ENCODE results near the gene SAP130. TPM values are rescaled to one million over a fixed set of nuclear protein-coding genes. Genes with fewer than 3 reads are reported as not detected.

Gene SAP130
- total and polyA plus RNA-seq, 2 of the 4 experiments (the other 2 are of a cell fraction), result 6.1 to 17.1 TPM

DNA sequence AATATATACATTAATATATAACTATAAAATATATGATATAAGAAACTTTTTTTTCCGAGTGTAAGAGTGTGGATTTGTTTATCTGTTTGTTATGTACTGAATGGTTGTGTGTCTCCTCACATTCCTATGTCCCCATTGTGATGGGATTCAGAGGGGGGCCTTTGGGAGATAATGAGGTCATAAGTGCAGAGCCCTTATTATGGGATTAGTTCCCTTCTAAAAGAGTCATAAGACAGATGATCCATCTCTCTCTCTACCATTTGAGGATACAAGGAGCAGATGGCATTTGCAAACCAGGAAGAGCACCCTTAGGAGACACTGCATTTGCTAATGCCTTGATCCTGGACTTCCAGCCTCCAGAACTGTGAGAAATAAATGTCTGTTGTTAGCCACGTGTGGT, 30.3 kb upstream of the SAP130 start:
- no peak overlapping the region for H3K14ac ChIP-seq (replicated peaks; ENCODE audit: low read depth, low read length)
- H3K79me1 ChIP-seq (ENCODE audit: low read depth in 1 of 2, low read length in 2 of 2), result no peaks in the 10 kb centered on the region
- TF ChIP-seq, protein P1, sequence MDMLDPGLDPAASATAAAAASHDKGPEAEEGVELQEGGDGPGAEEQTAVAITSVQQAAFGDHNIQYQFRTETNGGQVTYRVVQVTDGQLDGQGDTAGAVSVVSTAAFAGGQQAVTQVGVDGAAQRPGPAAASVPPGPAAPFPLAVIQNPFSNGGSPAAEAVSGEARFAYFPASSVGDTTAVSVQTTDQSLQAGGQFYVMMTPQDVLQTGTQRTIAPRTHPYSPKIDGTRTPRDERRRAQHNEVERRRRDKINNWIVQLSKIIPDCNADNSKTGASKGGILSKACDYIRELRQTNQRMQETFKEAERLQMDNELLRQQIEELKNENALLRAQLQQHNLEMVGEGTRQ (IDR thresholded peaks at IDR 0.05; ENCODE audit: low read depth, low read length), result no peak
- TF ChIP-seq SMC3 (IDR thresholded peaks at IDR 0.05; ENCODE audit: low read depth, low read length), result no peak
- TF ChIP-seq, protein P2, sequence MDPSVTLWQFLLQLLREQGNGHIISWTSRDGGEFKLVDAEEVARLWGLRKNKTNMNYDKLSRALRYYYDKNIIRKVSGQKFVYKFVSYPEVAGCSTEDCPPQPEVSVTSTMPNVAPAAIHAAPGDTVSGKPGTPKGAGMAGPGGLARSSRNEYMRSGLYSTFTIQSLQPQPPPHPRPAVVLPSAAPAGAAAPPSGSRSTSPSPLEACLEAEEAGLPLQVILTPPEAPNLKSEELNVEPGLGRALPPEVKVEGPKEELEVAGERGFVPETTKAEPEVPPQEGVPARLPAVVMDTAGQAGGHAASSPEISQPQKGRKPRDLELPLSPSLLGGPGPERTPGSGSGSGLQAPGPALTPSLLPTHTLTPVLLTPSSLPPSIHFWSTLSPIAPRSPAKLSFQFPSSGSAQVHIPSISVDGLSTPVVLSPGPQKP (IDR thresholded peaks at IDR 0.05; ENCODE audit: borderline replicate concordance, low read depth, low read length), result no peak
- TF ChIP-seq RAD21 (IDR thresholded peaks at IDR 0.05; ENCODE audit: low read length), result no peak
- no peak for TF ChIP-seq NFE2L2 (IDR thresholded peaks at IDR 0.05; ENCODE audit: low read depth, low read length)
- no peak for TF ChIP-seq CHD1 (IDR thresholded peaks at IDR 0.05; ENCODE audit: low read depth, low read length)
- no peak for TF ChIP-seq RCOR1 (IDR thresholded peaks at IDR 0.05; ENCODE audit: insufficient replicate concordance, low read length)
- TF ChIP-seq CEBPB (IDR thresholded peaks at IDR 0.05; ENCODE audit: low read depth, low read length), result no peak
- TF ChIP-seq FOS (IDR thresholded peaks at IDR 0.05; ENCODE audit: low read depth, low read length), result no peak
- TF ChIP-seq MXI1 (IDR thresholded peaks at IDR 0.05; ENCODE audit: borderline replicate concordance, low read depth, low read length), result no peak
- TF ChIP-seq, protein P3, sequence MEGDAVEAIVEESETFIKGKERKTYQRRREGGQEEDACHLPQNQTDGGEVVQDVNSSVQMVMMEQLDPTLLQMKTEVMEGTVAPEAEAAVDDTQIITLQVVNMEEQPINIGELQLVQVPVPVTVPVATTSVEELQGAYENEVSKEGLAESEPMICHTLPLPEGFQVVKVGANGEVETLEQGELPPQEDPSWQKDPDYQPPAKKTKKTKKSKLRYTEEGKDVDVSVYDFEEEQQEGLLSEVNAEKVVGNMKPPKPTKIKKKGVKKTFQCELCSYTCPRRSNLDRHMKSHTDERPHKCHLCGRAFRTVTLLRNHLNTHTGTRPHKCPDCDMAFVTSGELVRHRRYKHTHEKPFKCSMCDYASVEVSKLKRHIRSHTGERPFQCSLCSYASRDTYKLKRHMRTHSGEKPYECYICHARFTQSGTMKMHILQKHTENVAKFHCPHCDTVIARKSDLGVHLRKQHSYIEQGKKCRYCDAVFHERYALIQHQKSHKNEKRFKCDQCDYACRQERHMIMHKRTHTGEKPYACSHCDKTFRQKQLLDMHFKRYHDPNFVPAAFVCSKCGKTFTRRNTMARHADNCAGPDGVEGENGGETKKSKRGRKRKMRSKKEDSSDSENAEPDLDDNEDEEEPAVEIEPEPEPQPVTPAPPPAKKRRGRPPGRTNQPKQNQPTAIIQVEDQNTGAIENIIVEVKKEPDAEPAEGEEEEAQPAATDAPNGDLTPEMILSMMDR (conservative IDR thresholded peaks at IDR 0.05; ENCODE audit: low read depth, low read length), result no peak
- TF ChIP-seq MAFK (IDR thresholded peaks at IDR 0.05; ENCODE audit: low read depth, low read length), result no peak
- no peak for TF ChIP-seq RFX5 (IDR thresholded peaks at IDR 0.05; ENCODE audit: low read depth, low read length)
- TF ChIP-seq BHLHE40 (IDR thresholded peaks at IDR 0.05; ENCODE audit: low read depth, low read length), result no peak
- no peak for TF ChIP-seq POLR2A (IDR thresholded peaks at IDR 0.05; ENCODE audit: low read depth, low read length)
- TF ChIP-seq MAZ (IDR thresholded peaks at IDR 0.05; ENCODE audit: borderline replicate concordance, low read depth, low read length), result no peak
- no peaks in the 10 kb centered on the region for H3K9me1 ChIP-seq (ENCODE audit: insufficient read depth, low read length)
- no peaks in the 10 kb centered on the region for H4K20me1 ChIP-seq (ENCODE audit: insufficient read depth, low read length)
- no peak overlapping the region for H2BK15ac ChIP-seq (ENCODE audit: low read depth, low read length)
- no peak overlapping the region for H2BK20ac ChIP-seq (ENCODE audit: low read depth, low read length)
- H3K9me3 ChIP-seq (ENCODE audit: control insufficient read depth, insufficient read depth, low read length), result peaks cover 3% of the 10 kb centered on the region; the same call in 1 of the 2 replicates
- H3K4ac ChIP-seq (ENCODE audit: low read depth, low read length), result no peak overlapping the region
- H3K4me3 ChIP-seq (ENCODE audit: insufficient read depth, low read depth, low read length), result no peak overlapping the region
- no peak overlapping the region for H2AFZ ChIP-seq (replicated peaks; ENCODE audit: low read length, poor library complexity)
- no peak overlapping the region for H2BK5ac ChIP-seq (ENCODE audit: low read depth, low read length, poor library complexity, severe bottlenecking)
- H3K4me1 ChIP-seq (ENCODE audit: control insufficient read depth, insufficient read depth, low read length), result no peaks in the 10 kb centered on the region
- H3K36me3 ChIP-seq (ENCODE audit: control insufficient read depth, insufficient read depth, low read length), result no peaks in the 10 kb centered on the region
- H3K56ac ChIP-seq (ENCODE audit: extremely low read depth, insufficient read depth, low read length), result no peak overlapping the region
- no peak overlapping the region for H2BK120ac ChIP-seq (ENCODE audit: low read depth, low read length)
- intact Hi-C loops (cut with micrococcal nuclease) (no loop called here), dilution Hi-C loops (cut with HindIII; ENCODE audit: low sequenced_read_pairs, unreplicated experiment) (no loop called here), in situ Hi-C loops (cut with MboI; ENCODE audit: low sequenced_read_pairs) (loop anchor here (25.0 kb wide), 1 partner anchor 679 kb away; no protein-coding TSS in a partner anchor)
- ATAC-seq (ENCODE audit: low read depth) (no peak), DNase-seq (no peak)
- H2AK5ac ChIP-seq (ENCODE audit: low read depth, low read length), result no peak overlapping the region
- no peak overlapping the region for H3K23ac ChIP-seq (ENCODE audit: low read depth, low read length)
- no peak overlapping the region for H4K8ac ChIP-seq (ENCODE audit: low read depth in 2 of 2, low read length in 2 of 2)
- WGBS, 2 experiments (ENCODE audit: extremely low coverage in 2 of 2, insufficient read length in 1 of 2), result 0% methylated on average over 1 of the region's 2 CpGs; no CpG with 5 or more reads in 1 of the 2 experiments
- H4K5ac ChIP-seq (ENCODE audit: low read depth, low read length), result no peak overlapping the region
- no peak overlapping the region for H3K9ac ChIP-seq (ENCODE audit: low read depth, low read length)
- H2AK9ac ChIP-seq (replicated peaks; ENCODE audit: low read depth, low read length, poor library complexity), result no peak overlapping the region
- no peak overlapping the region for H3K4me2 ChIP-seq (ENCODE audit: low read depth, low read length)
- BruUV-seq (replicated peaks), result no TSS peak
- H3K27me3 ChIP-seq (ENCODE audit: control insufficient read depth, insufficient read depth, low read length), result peaks cover 2% of the 10 kb centered on the region
- ChIA-PET CTCF (no interaction called here), POLR2A (ENCODE audit: unreplicated experiment) (no interaction called here)
- H4K91ac ChIP-seq (ENCODE audit: insufficient read depth, low read depth, low read length), result no peak overlapping the region
- no peak overlapping the region for H3K18ac ChIP-seq (ENCODE audit: low read depth, low read length)
- H3K27ac ChIP-seq (ENCODE audit: insufficient read depth, low read length), result no peak overlapping the region

Data from IMR-90 (cell line).